Measurements from ENCODE around the gene SHBG.

Gene SHBG

DNA sequence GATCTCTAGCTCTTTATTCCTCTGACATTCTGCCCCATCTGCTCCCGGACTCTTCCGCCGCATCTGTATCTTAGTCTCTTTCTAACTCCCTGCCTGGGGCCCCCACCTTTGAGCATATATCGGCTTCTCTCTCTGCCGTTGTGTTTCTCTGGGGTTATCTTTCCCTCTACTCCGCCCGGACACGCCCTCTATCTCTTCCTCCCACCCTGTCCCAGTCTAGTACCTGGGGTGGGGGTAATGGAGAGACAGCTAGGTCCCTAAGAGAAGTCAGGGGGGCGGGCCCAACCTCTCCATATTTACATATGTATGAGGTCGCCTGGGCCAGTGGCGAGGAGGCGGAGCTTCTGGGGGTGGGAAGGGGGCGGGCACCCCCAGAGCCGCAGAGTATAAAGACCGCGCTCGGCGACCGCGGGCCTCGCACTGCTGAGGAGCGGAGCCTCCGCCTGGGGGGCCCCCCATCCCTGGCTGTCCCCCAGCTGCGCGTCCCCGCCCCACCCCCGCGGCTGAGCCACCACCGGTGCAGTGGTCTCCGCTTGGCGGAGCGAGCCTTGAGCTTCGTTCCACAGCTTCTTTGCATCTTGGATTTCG is 20.7 kb downstream of the SHBG start, which contains the start of gene ATP1B2:
Gene ATP1B2 (plus strand): TSS at position 418 of the 588 bp plus-strand sequence. CDS start 593 bp downstream, outside the sequence.
- peak; percentile 83 for DNase-seq (ENCODE audit: low spot score)

DNA sequence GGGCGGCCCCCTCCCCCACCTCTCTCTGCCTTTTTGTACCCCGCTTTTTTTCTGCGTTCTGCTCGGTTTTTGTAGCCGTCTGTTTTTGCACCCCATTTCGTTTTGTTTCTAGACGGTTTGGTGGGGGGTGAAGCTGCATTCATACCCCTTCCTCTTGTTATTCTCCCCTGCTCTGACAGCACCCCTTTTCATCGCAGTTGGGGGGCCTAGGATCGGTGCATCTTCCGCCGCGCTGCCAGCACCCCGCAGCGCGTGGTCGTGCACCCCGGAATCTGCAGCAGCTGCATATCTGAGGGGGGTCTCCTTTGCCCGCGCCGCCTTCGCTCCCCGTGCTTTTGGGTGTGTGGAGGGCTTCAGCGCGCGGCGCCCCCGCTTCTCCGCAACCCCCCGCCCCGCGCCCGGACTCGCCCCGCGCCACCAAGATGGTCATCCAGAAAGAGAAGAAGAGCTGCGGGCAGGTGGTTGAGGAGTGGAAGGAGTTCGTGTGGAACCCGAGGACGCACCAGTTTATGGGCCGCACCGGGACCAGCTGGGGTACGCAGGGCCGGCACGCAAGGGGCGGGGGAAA is 21.2 kb downstream of the SHBG start:
- no peak for DNase-seq (ENCODE audit: low spot score)

DNA sequence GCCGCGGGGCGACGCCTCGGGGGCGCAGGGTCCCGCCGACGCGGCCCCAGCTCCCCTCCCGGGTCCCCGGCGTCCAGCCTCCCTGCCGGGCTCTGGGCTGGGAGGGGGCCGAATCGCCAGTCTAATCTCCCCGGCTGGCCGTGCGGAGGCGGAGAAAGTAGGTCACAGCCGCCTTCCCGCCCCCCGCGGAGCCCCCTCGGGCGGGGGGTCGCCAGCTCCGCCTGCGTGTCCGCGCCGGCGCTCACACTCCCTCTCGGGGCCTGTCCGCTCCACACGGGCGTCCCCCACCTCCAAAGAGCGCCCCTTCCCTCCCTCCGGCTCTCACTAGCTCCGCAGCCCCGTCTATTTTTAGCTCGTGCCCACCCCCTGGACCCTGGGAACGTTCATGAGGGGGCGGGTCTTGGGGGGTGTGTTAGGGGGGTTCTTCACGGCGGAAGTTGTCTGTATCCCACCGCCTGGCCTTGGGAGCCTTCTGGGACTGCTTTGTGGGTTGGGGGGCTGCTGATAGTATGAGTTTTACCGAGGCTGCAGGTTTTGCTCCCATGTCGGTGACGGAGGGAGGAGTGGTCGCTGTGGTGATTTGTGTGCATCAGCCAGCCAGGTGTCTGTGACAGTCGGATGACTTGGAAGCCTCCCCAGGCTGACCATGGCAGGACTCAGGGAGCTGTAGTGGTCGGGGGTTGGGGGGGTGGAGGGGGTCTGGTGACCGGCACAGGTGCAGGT is 21.9 kb downstream of the SHBG start:
- no peak for DNase-seq (ENCODE audit: low spot score)

- no peak for DNase-seq (ENCODE audit: low spot score)
These were observed 22.7 kb downstream of the SHBG start for GRCh38 chr17:7652388-7653356.

DNA sequence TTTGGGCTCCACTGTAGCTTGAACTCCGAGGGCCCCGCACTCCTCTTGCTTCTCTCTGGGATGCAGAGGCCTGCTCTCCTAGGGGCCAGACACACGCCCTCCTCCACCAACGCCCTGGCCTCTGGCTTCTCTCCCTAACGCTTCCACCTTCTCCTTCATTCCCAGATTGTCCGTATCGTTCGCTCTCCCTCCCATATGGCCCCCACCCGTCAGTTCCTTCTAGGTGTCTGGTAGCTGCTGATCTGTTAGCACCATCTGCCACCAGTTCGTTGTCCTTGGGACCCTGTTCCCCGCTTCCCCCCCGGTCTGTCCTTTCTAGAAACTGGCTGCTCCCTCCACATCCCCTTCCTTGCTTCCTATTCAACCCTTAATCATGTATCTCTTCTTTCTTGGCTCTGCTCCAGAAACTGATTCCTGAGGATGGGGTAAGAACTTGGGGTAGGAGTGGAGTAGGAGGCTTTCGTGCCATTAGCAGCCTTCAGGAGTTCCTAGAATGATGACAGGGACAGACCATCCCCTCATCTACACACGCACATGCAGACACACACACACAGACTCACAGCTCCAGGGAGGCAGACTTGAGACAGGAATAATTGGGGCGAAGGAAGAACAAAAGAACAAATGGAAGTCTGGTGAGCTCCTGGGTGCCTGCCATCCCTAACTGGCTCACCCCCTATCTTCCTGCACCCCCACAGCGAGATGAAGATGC is 25.1 kb downstream of the SHBG start:
- DNase-seq (ENCODE audit: low spot score), result no peak

DNA sequence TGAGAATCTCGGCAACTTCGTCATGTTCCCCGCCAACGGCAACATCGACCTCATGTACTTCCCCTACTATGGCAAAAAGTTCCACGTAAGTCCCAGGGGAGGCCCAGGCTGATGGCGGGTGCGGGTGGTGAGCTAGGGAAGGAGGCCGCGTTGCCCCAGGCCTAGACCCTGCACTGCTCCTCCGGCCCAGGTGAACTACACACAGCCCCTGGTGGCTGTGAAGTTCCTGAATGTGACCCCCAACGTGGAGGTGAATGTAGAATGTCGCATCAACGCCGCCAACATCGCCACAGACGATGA is 25.6 kb downstream of the SHBG start:
- no peak for DNase-seq (ENCODE audit: low spot score)

GRCh38 chr17:7656958-7657609 is 27.1 kb downstream of the SHBG start:
- no peak for DNase-seq (ENCODE audit: low spot score)

DNA sequence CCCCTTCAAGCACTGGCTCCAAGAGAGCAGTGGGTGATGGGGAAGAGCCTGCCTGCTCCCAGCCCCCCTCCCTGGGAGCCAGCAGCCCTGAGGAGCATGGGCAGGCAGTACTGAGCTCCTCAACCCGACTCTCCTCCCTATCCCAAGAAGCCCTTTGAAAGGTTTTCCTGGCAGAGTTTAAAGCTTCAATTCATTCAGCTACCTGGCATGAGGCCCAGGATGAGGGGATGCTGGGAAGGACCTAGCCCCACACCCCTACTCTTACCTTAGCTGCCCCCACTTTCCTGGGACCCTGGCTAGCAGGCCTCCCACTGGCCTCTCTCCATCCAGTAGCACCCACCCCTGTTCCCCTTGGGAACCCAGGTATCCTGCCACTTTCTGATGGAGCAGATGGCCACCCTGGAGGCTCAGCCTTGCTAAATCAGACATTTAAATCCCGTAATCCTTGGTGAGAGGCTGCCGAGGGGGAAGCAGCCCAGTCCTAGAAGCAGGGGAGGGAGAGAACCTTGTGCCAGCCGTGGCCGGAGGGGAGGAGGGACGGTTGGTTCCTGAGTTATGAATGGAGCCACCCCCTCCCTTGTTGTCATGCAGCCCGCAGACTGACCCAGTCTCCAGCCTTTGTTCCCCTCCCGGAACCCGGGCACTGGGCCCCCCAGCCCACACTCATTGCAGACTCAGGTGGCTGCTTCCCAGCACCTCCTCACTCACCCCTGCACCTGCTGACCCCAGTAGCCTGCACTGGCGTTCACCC is 37.9 kb downstream of the SHBG start:
- no peak for DNase-seq (ENCODE audit: low spot score)

DNA sequence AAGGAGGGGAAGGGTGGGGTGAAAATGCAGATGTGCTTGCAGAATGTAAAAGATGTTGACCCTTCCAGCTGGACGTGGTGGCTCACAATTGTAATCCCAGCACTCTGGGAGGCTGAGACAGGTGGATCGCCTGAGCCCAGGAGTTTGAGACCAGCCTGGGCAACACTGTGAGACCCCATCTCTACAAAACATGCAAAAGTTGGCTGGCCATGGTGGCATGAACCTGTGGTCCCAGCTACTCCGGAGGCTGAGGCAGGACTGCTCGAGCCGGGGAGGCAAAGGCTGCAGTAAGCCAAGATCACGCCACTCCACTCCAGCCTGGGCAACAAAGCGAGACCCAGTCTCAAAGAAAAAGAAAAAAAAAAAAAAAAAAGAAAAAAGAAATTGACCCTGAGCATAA is 38.5 kb downstream of the SHBG start:
- DNase-seq (ENCODE audit: low spot score), result no peak

DNA sequence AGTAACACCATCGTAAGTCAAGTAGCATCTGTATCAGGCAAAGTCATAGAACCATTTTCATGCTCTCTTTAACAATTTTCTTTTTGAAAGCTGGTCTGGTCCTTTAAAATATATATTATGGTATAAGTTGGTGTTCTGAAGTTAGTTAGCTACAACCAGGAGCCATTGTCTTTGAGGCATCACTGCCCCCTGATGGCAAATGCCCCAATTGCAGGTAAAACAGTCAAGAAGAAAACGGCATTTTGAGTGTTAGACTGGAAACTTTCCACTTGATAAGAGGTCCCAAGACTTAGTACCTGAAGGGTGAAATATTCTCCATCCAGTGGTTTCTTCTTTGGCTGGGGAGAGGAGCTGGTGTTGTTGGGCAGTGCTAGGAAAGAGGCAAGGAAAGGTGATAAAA is 43.3 kb downstream of the SHBG start:
- no peak for DNase-seq (ENCODE audit: low spot score)

DNA sequence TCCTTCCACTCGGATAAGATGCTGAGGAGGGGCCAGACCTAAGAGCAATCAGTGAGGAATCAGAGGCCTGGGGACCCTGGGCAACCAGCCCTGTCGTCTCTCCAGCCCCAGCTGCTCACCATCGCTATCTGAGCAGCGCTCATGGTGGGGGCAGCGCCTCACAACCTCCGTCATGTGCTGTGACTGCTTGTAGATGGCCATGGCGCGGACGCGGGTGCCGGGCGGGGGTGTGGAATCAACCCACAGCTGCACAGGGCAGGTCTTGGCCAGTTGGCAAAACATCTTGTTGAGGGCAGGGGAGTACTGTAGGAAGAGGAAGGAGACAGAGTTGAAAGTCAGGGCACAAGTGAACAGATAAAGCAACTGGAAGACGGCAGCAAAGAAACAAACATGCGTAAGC is 45.0 kb downstream of the SHBG start:
- no peak for DNase-seq (ENCODE audit: low spot score)

- DNase-seq (ENCODE audit: low spot score), result no peak
These were observed 46.6 kb downstream of the SHBG start for GRCh38 chr17:7676533-7676932.

DNA sequence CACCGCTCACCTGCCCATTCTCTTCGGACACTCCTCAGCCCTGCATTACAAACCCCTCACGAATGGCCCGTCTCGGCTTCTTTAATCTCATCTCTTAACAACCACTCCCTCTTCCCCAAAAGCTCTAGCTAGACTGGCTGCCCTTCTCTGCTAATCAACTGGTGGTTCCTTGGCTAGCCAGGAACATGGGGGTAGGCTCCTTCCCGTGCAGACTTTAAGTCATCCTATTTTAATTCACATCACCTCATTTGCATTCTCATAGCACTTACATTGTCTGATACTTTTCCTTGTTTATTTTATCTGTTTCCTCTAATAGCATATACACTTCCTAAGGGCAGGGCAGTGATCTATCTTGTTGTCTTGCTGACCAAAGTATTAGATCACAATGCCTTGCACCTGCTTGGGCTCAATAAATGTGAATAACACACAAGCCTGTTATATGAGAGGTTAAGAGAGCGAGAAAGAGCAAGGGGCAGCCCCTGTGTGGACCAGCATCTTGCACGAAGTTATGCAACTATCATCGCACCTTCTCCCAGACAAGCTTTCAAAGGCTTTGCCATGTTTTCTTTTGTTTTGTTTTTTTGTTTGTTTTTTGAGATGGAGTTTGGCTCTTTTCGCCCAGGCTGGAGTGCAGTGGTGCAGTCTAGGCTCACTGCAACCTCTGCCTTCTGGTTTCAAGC is 47.6 kb downstream of the SHBG start:
- DNase-seq (ENCODE audit: low spot score), result no peak

All from HuH-7.5 (cell line).